Upper lobe of left lung (tissue), 6 donors: ENCODE measurements around the gene ANXA1. TPM values are rescaled to one million over a fixed set of nuclear protein-coding genes. Genes with fewer than 3 reads are reported as not detected.

Source experiments
- ATAC-seq, 2 donors: fragments of 200-7000 bp; cut with Tn5 transposase; one replicate each; pipeline ENCODE4 v1.9.1; 2022; ENCODE audit warnings: mild to moderate bottlenecking in 2 of 2, moderate library complexity in 2 of 2; ENCODE audit not compliant: low FRiP score in 2 of 2
- DNase-seq, 2 donors: peaks; one replicate each; pipeline ENCODE4 v3.0.0-alpha.2; 2019 to 2020
- H3K27ac ChIP-seq, 4 donors: fragments of 200-600 bp; sonication (generic); one replicate each; pipeline ENCODE4 v1.5.1; 2016 to 2019
- H3K27me3 ChIP-seq, 4 donors: fragments of 200-600 bp; sonication (generic); one replicate each; pipeline ENCODE4 v1.5.1; 2017 to 2019
- H3K36me3 ChIP-seq, 4 donors: fragments of 200-600 bp; sonication (generic); one replicate each; pipeline ENCODE4 v1.5.1; 2016 to 2019
- H3K4me1 ChIP-seq, 4 donors: fragments of 200-600 bp; sonication (generic); one replicate each; pipeline ENCODE4 v1.5.1; 2018 to 2019
- H3K4me3 ChIP-seq, 4 donors: fragments of 200-600 bp; sonication (generic); one replicate each; pipeline ENCODE4 v1.5.1; 2017 to 2019; ENCODE audit warnings: mild to moderate bottlenecking in 2 of 4, moderate library complexity in 1 of 4
- H3K9me3 ChIP-seq, 4 donors: fragments of 200-600 bp; sonication (generic); one replicate each; pipeline ENCODE4 v1.5.1; 2018 to 2019
- EP300 ChIP-seq, 4 donors: sonication (generic); formaldehyde crosslinking; IDR thresholded peaks; one replicate each; pipeline ENCODE4 v1.5.1; 2017; ENCODE audit warnings: antibody characterized with exemption in 4 of 4, control low read depth in 2 of 4
- POLR2A ChIP-seq, 4 donors: fragments of 450-650 bp; IDR thresholded peaks; one replicate each; pipeline ENCODE4 v1.5.1; 2016 to 2017; ENCODE audit warnings: antibody characterized with exemption in 4 of 4, mild to moderate bottlenecking in 2 of 4
- POLR2AphosphoS5 ChIP-seq, 2 donors: sonication (generic); formaldehyde crosslinking; IDR thresholded peaks; one replicate each; pipeline ENCODE4 v1.5.1; 2017; ENCODE audit warnings: antibody characterized with exemption in 2 of 2
- WGBS, 2 donors: methylation state at CpG; one replicate each; pipeline ENCODE4 v1.1.5; 2017 to 2018; 5-methylcytosine and 5-hydroxymethylcytosine counted together
- total RNA-seq, 6 donors: library from RNA; depleted of rRNA in 4 of 6; stranded (reverse); fragments of >200 nt in 4 of 6; gene quantifications; one replicate each; pipeline versions ENCODE4 v1.1.0 to v1.2.1, GENCODE V29; 2016 to 2021
- TF ChIP-seq, protein P1 (sequence below), 6 experiments: fragments of 450-650 bp in 4 of 6; fragments of 200-600 bp in 2 of 6; sonication (generic) in 2 of 6; IDR thresholded peaks; one replicate each; pipeline ENCODE4 v1.5.1; 2016 to 2019; ENCODE audit warnings: antibody characterized with exemption in 6 of 6
- donor health status: DM: no; HTN: no; CAD: no; lungs with moderate emphysema.
- donor health status: DM: no; HTN: yes; CAD: no; lungs with severe emphysema.

Gene ANXA1
- total RNA-seq, 6 donors from 2014 or later = 174 to 910 (median 347) TPM

DNA sequence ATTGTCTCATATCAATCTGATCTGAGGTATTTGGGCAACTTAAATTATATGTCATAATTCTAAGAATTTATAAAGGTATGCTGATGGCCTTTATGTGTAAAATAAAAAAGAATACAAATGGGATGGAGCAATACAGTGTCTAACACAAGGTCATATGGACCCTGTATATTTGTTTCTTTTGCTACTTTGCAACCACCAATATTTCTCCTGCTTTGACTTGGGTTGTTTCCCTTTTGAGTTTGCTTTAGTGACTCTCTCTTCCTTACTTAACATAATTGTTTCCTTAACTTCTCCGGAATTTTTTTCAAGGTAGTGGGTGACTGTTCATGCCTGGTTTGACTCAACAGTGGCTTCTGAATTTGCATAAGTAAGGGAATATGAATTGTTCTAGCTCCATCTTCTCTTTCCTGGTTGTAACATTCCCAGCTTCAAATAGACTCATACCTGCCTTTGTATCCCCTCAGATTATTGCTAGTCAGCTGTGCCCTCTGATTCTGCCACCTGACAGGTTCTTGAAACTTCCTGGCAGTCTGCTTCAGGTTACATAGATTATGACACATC, 30.2 kb upstream of the ANXA1 start:
- Histone ChIP-seq H3K9me3 (no peaks in the 10 kb centered on the region), H3K27me3 (no peaks in the 10 kb centered on the region), H3K4me3 (no peak overlapping the region), H3K27ac (no peak overlapping the region), H3K4me1 (no peaks in the 10 kb centered on the region), H3K36me3 (no peaks in the 10 kb centered on the region)
- WGBS, 2 donors = 57 to 68% methylated on average over 1 of the region's 1 CpG
- no peak for TF ChIP-seq POLR2A (IDR thresholded peaks at IDR 0.05)
- TF ChIP-seq EP300 (IDR thresholded peaks at IDR 0.05) = no peak
- no peak for ATAC-seq
- DNase-seq = no peak

DNA sequence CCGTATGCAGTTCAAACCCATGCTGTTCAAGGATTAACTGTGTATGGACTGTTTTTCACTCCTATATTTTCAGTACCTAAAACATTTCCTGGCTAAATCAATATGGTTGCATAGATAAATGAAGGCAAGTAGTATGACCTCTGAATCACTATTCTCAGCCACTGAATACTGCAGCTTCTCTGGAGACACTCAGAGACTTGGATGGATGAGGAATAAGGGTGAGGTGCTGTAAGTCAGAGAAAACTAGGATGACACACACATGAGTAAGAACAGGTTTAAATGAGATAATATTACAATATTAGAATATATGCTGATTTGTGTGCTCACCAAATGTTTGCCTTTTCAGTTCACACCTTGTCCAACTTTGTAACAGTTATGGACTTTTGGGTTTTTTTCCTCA, 26.0 kb upstream of the ANXA1 start:
- no peak overlapping the region for H3K27ac ChIP-seq
- H3K4me1 ChIP-seq = no peaks in the 10 kb centered on the region
- H3K9me3 ChIP-seq = no peaks in the 10 kb centered on the region
- ATAC-seq (no peak), DNase-seq (no peak)
- H3K27me3 ChIP-seq = no peaks in the 10 kb centered on the region
- no peaks in the 10 kb centered on the region for H3K36me3 ChIP-seq
- 78 to 91% methylated on average over 1 of the region's 1 CpG for WGBS, 2 donors
- no peak overlapping the region for H3K4me3 ChIP-seq
- TF ChIP-seq POLR2AphosphoS5 (IDR thresholded peaks at IDR 0.05) (no peak), POLR2A (IDR thresholded peaks at IDR 0.05) (no peak), EP300 (IDR thresholded peaks at IDR 0.05) (no peak)
- TF ChIP-seq, protein P1, sequence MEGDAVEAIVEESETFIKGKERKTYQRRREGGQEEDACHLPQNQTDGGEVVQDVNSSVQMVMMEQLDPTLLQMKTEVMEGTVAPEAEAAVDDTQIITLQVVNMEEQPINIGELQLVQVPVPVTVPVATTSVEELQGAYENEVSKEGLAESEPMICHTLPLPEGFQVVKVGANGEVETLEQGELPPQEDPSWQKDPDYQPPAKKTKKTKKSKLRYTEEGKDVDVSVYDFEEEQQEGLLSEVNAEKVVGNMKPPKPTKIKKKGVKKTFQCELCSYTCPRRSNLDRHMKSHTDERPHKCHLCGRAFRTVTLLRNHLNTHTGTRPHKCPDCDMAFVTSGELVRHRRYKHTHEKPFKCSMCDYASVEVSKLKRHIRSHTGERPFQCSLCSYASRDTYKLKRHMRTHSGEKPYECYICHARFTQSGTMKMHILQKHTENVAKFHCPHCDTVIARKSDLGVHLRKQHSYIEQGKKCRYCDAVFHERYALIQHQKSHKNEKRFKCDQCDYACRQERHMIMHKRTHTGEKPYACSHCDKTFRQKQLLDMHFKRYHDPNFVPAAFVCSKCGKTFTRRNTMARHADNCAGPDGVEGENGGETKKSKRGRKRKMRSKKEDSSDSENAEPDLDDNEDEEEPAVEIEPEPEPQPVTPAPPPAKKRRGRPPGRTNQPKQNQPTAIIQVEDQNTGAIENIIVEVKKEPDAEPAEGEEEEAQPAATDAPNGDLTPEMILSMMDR (IDR thresholded peaks at IDR 0.05) = no peak

DNA sequence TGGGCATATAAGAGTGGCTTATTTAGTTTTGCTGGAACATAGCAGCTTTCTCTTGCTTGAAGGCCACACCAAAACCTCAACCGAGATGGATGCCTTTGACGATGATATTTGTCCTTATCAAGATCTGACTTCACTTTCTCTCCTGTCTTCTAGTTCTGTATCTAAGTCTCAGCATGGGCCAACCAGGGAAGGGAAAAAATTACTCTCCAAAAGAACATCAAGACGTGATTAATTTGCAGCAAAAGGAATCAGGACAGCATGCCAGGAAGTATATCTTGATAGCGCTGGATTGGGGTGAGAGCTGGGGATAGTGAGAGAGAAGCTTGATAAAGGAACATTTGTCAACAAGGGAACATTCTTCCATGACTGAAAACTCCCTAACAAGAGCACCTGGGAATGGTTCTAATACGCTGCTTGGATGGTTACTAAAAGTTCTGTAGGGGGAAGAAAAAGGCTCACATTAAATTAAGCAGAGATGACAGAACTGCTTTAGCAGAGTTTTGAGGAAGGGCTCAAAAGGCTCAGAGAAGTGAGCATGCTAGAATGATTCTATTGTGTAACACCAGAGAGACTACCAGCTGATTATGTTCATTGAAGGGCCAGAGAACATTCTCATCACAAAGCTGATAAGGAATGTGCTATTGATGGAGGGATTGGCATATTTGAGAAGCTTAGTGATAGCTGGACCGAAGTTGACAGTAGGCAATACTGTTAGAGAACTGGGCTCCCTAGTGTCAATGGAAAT, 21.6 kb upstream of the ANXA1 start:
- H3K9me3 ChIP-seq = no peaks in the 10 kb centered on the region
- ATAC-seq (no peak), DNase-seq (no peak)
- WGBS, 2 donors = 77 to 85% methylated on average over 6 of the region's 6 CpGs
- H3K36me3 ChIP-seq = no peaks in the 10 kb centered on the region
- H3K27ac ChIP-seq = no peak overlapping the region
- TF ChIP-seq, protein P1 (IDR thresholded peaks at IDR 0.05) = no peak
- TF ChIP-seq POLR2A (IDR thresholded peaks at IDR 0.05) (no peak), POLR2AphosphoS5 (IDR thresholded peaks at IDR 0.05) (no peak), EP300 (IDR thresholded peaks at IDR 0.05) (no peak)
- H3K4me3 ChIP-seq = no peak overlapping the region
- H3K27me3 ChIP-seq = no peaks in the 10 kb centered on the region
- peaks cover 6 to 16% (median 11%) of the 10 kb centered on the region in 4 donors for H3K4me1 ChIP-seq

DNA sequence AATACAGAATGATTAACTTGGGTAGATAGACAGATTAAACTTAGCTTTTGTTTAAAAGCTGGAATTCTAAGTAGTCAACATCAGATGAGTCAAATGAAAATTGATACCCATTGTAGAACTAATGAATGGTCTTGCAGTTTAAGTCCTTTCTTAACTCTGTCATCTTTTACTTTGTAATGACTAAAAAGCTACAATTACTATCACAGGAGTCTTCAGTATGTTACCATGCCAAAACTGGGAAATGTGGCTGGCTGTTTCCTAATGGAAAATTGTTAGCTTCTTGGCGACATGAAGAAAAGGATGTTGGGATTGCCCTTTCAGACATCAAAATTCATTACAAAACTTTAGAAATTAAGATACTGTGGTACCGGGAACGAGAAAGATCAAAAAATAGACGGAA, 20.2 kb upstream of the ANXA1 start:
- TF ChIP-seq POLR2A (IDR thresholded peaks at IDR 0.05) = no peak
- no peak for TF ChIP-seq EP300 (IDR thresholded peaks at IDR 0.05)
- TF ChIP-seq POLR2AphosphoS5 (IDR thresholded peaks at IDR 0.05) = no peak
- Histone ChIP-seq H3K4me1 (peaks cover 6 to 16% (median 11%) of the 10 kb centered on the region in 4 donors), H3K36me3 (no peaks in the 10 kb centered on the region), H3K9me3 (no peaks in the 10 kb centered on the region), H3K4me3 (peak overlapping the region in 1 of 4 donors; percentile 53), H3K27me3 (no peaks in the 10 kb centered on the region), H3K27ac (peak overlapping the region; percentile 84 to 94 (median 88))
- ATAC-seq (no peak), DNase-seq (no peak)
- 49 to 56% methylated on average over 4 of the region's 4 CpGs for WGBS, 2 donors

DNA sequence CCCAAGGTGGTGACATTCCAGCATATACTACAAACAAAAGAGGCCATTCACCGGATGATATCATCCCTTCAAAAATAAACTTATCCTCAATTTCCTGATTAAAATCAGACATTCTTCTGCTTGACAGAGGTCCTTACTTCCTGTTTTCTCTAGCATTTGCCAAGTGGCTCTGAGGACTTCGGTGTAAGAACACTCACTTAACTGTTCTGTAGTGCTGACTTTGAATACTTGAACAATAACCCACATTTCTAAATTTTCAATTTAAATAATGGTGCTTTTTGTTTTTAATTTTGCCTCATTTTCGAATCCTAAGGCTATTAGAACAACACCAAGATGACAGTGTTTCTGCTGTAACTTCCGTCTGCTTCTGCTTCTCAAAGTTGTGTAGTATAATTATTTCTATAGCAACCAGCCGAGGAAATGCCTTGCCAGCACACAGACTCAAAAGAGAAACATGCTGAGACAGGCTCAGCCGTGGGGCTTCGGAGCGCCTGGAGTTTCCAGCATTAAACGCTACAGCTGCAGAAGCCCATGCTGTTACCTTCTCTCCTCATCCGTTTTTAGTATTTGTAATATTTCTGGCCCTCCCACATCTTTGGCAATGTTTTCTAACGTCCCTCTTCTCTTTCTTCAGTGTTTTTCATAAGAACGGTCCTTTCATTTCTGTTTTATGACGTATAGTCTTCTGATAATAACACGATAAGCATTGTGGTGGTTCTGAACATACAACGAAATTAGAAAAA, 19.5 kb upstream of the ANXA1 start:
- H3K27me3 ChIP-seq = no peaks in the 10 kb centered on the region
- no peaks in the 10 kb centered on the region for H3K36me3 ChIP-seq
- H3K9me3 ChIP-seq = no peaks in the 10 kb centered on the region
- H3K4me3 ChIP-seq = peak overlapping the region; percentile 29 to 53 (median 48)
- peak overlapping the region; percentile 84 to 94 (median 88) for H3K27ac ChIP-seq
- H3K4me1 ChIP-seq = peaks cover 6 to 16% (median 11%) of the 10 kb centered on the region in 4 donors
- peak; percentile 91 to 95 for ATAC-seq
- peak in 1 of 2 donors; percentile 85 for DNase-seq
- TF ChIP-seq, protein P1 (IDR thresholded peaks at IDR 0.05) = no peak
- TF ChIP-seq POLR2AphosphoS5 (IDR thresholded peaks at IDR 0.05) = peak; percentile 66 to 80
- TF ChIP-seq POLR2A (IDR thresholded peaks at IDR 0.05) = peak in 3 of 4 donors; percentile 43 to 80 (median 62)
- no peak for TF ChIP-seq EP300 (IDR thresholded peaks at IDR 0.05)
- 0 to 1% methylated on average over 15 of the region's 15 CpGs for WGBS, 2 donors
